Measurements from ENCODE around the gene NPHS1. TPM values are rescaled to one million over a fixed set of nuclear protein-coding genes. Genes with fewer than 3 reads are reported as not detected.

NPHS1 gene
- total RNA-seq, 4 donors from 2014 or later = not detected

DNA sequence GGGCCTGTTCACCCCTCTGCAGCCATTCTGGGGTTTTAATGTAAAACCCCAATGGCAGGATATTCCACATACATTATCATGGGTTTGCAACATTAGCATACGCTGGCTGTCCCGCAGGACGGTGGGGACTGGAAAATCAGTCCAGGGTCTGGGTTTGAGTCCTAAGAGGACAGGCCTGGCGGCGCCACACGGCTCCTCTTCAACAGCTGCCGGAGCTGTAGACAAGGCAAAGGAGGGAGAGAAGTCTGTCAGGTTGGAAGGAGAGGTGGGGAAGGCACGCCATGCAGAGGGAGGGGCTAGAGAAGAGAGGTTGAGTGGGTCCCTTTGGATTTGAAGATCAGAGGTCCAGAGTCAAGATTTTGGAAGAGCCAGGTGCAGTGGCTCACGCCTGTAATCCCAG lies 36.1 kb upstream of the NPHS1 start:
- Histone ChIP-seq H3K36me3 (peaks cover 0 to 30% (median 14%) of the 10 kb centered on the region in 4 donors), H3K4me3 (no peak overlapping the region), H3K27me3 (no peaks in the 10 kb centered on the region), H3K27ac (no peak overlapping the region), H3K4me1 (no peaks in the 10 kb centered on the region), H3K9me3 (no peaks in the 10 kb centered on the region)
- DNase-seq = no peak
- in situ Hi-C loops (cut with MboI; ENCODE audit: low pct_ligation_motif_present in 1 of 4, low pct_unique_long_range_greater_than_20kb in 1 of 4, low sequenced_read_pairs in 3 of 4) (loop anchor here in 3 of 4 donors (10.0 kb wide), 1 partner anchor 46 kb away; the partner anchor contains the start of gene LRFN3 (in 3 of the 3)), intact Hi-C loops (cut with DNase I; ENCODE audit: low total_unique reads) (no loop called here)
- 87 to 93% methylated on average over 8 to 9 of the region's 9 CpGs for WGBS, 2 donors (ENCODE audit: low coverage in 1 of 2)
- TF ChIP-seq POLR2A (IDR thresholded peaks at IDR 0.05) (no peak), CTCF (IDR thresholded peaks at IDR 0.05) (no peak), POLR2AphosphoS5 (IDR thresholded peaks at IDR 0.05) (no peak), EP300 (IDR thresholded peaks at IDR 0.05; ENCODE audit: low read depth) (no peak)

GRCh38 chr19:35887197-35887596 lies 34.9 kb upstream of the NPHS1 start:
- Histone ChIP-seq H3K36me3 (peaks cover 0 to 30% (median 14%) of the 10 kb centered on the region in 4 donors), H3K27ac (no peak overlapping the region), H3K27me3 (no peaks in the 10 kb centered on the region), H3K4me3 (no peak overlapping the region), H3K9me3 (no peaks in the 10 kb centered on the region), H3K4me1 (no peaks in the 10 kb centered on the region)
- no peak for DNase-seq
- in situ Hi-C loops (cut with MboI; ENCODE audit: low pct_ligation_motif_present in 1 of 4, low pct_unique_long_range_greater_than_20kb in 1 of 4, low sequenced_read_pairs in 3 of 4) (loop anchor here in 3 of 4 donors (10.0 kb wide), 1 partner anchor 48 kb away; the partner anchor contains the start of gene LRFN3 (in 3 of the 3)), intact Hi-C loops (cut with DNase I; ENCODE audit: low total_unique reads) (no loop called here)
- TF ChIP-seq POLR2A (IDR thresholded peaks at IDR 0.05) (no peak), EP300 (IDR thresholded peaks at IDR 0.05; ENCODE audit: low read depth) (no peak), CTCF (IDR thresholded peaks at IDR 0.05) (no peak), POLR2AphosphoS5 (IDR thresholded peaks at IDR 0.05) (no peak)
- WGBS, 2 donors (ENCODE audit: low coverage in 1 of 2) = 92% methylated on average over 5 of the region's 5 CpGs; no CpG with 5 or more reads in 1 of the 2 donors

DNA sequence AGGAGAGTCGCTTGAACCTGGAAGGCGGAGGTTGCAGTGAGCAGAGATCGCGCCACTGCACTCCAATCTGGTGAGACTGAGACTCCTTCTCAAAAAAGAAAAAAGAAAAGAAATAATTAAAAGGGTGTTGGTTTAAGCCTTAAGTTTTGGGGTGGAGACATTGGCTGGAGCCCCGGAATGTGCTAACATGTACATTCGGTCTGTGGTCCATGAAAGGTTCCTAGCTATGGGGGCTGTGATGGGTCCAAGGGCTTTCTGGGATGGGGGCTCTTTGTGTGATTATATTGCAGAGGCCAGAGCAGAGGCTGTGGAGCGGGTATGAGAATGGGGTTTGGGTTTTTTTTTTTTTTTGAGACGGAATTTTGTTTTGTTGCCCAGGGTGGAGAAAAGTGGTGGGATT lies 33.6 kb upstream of the NPHS1 start:
- 86 to 97% methylated on average over 6 to 8 of the region's 8 CpGs for WGBS, 2 donors (ENCODE audit: low coverage in 1 of 2)
- TF ChIP-seq POLR2AphosphoS5 (IDR thresholded peaks at IDR 0.05) = no peak
- no peak for TF ChIP-seq POLR2A (IDR thresholded peaks at IDR 0.05)
- TF ChIP-seq EP300 (IDR thresholded peaks at IDR 0.05; ENCODE audit: low read depth) = no peak
- no peak for TF ChIP-seq CTCF (IDR thresholded peaks at IDR 0.05)
- in situ Hi-C loops (cut with MboI; ENCODE audit: low pct_ligation_motif_present in 1 of 4, low pct_unique_long_range_greater_than_20kb in 1 of 4, low sequenced_read_pairs in 3 of 4) = loop anchor here in 3 of 4 donors (10.0 kb wide), 1 partner anchor 49 kb away; the partner anchor contains the start of gene LRFN3 (in 3 of the 3)
- H3K27me3 ChIP-seq = no peaks in the 10 kb centered on the region
- no peak for DNase-seq
- no peaks in the 10 kb centered on the region for H3K9me3 ChIP-seq
- intact Hi-C loops (cut with DNase I; ENCODE audit: low total_unique reads) = no loop called here
- H3K4me3 ChIP-seq = no peak overlapping the region
- no peak overlapping the region for H3K27ac ChIP-seq
- H3K4me1 ChIP-seq = no peaks in the 10 kb centered on the region
- peaks cover 0 to 30% (median 14%) of the 10 kb centered on the region in 4 donors for H3K36me3 ChIP-seq

DNA sequence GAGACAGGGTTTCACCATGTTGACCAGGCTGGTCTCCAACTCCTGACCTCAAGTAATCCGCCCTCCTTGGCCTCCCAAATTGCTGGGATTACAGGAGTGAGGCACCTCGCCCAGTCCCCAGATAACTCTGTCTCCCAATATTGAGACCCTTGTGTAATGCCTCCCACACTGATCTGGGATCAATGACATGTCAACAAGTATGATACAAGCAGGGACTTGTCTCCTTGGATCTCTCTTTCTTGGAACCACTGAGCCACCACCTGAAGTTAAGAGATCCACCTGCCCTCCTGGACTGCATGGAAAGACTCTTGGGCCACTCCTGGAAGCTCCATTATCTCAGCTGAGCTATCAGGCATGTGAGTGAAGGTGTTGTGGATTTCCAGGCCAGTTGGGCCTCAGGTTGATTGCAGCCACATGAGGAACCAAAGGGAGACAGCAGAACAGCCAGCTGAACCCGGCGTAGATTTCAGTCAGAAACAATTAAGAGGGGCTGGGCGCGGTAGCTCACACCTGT lies 33.0 kb upstream of the NPHS1 start:
- peaks cover 0 to 26% (median 13%) of the 10 kb centered on the region in 4 donors for H3K36me3 ChIP-seq
- H3K27ac ChIP-seq = no peak overlapping the region
- no peaks in the 10 kb centered on the region for H3K27me3 ChIP-seq
- in situ Hi-C loops (cut with MboI; ENCODE audit: low pct_ligation_motif_present in 1 of 4, low pct_unique_long_range_greater_than_20kb in 1 of 4, low sequenced_read_pairs in 3 of 4) = loop anchor here in 3 of 4 donors (10.0 kb wide), 1 partner anchor 50 kb away; the partner anchor contains the start of gene LRFN3 (in 3 of the 3)
- DNase-seq = no peak
- TF ChIP-seq POLR2A (IDR thresholded peaks at IDR 0.05) = no peak
- no peak for TF ChIP-seq EP300 (IDR thresholded peaks at IDR 0.05; ENCODE audit: low read depth)
- TF ChIP-seq POLR2AphosphoS5 (IDR thresholded peaks at IDR 0.05) = no peak
- TF ChIP-seq CTCF (IDR thresholded peaks at IDR 0.05) = no peak
- no peaks in the 10 kb centered on the region for H3K4me1 ChIP-seq
- intact Hi-C loops (cut with DNase I; ENCODE audit: low total_unique reads) = no loop called here
- 80 to 91% methylated on average over 2 to 6 of the region's 6 CpGs for WGBS, 2 donors (ENCODE audit: low coverage in 1 of 2)
- H3K4me3 ChIP-seq = no peak overlapping the region
- no peaks in the 10 kb centered on the region for H3K9me3 ChIP-seq
